Esophagus squamous epithelium (tissue), 4 donors: ENCODE measurements around the gene TSPAN15.

Experiments
- POLR2A ChIP-seq, 4 donors: fragments of 450-650 bp; IDR thresholded peaks; one replicate each; pipeline ENCODE4 v1.6.1; 2017; ENCODE audit warnings: antibody characterized with exemption in 4 of 4, mild to moderate bottlenecking in 4 of 4, moderate library complexity in 3 of 4
- TF ChIP-seq, protein P1 (sequence below), 6 experiments: fragments of 450-650 bp in 4 of 6; fragments of 200-600 bp in 2 of 6; sonication (generic) in 2 of 6; IDR thresholded peaks; one replicate each; pipeline ENCODE4 v1.5.1; 2016 to 2019; ENCODE audit warnings: antibody characterized with exemption in 6 of 6, mild to moderate bottlenecking in 4 of 6, moderate library complexity in 4 of 6

- TF ChIP-seq, protein P1, sequence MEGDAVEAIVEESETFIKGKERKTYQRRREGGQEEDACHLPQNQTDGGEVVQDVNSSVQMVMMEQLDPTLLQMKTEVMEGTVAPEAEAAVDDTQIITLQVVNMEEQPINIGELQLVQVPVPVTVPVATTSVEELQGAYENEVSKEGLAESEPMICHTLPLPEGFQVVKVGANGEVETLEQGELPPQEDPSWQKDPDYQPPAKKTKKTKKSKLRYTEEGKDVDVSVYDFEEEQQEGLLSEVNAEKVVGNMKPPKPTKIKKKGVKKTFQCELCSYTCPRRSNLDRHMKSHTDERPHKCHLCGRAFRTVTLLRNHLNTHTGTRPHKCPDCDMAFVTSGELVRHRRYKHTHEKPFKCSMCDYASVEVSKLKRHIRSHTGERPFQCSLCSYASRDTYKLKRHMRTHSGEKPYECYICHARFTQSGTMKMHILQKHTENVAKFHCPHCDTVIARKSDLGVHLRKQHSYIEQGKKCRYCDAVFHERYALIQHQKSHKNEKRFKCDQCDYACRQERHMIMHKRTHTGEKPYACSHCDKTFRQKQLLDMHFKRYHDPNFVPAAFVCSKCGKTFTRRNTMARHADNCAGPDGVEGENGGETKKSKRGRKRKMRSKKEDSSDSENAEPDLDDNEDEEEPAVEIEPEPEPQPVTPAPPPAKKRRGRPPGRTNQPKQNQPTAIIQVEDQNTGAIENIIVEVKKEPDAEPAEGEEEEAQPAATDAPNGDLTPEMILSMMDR (IDR thresholded peaks at IDR 0.05), result no peak
- TF ChIP-seq POLR2A (IDR thresholded peaks at IDR 0.05), result no peak
Measured at GRCh38 chr10:69415951-69416350, 35.3 kb upstream of the TSPAN15 start.
